Measurements from ENCODE around the gene HEXIM1.

GRCh38 chr17:45162025-45162687, 13.9 kb downstream of the HEXIM1 start:
- TF ChIP-seq POLR2A (IDR thresholded peaks at IDR 0.05; ENCODE audit: low read depth, low read length) (no peak), POLR2AphosphoS5 (IDR thresholded peaks at IDR 0.05; ENCODE audit: low read depth, low read length) (no peak)
